Heart left ventricle (tissue), 13 donors: ENCODE data around the gene RPS6KA4.

ENCODE experiments used
- POLR2A ChIP-seq, 2 donors: fragments of 450-650 bp; IDR thresholded peaks; one replicate each; pipeline ENCODE4 v1.6.1; 2017; ENCODE audit warnings: antibody characterized with exemption in 2 of 2, mild to moderate bottlenecking in 2 of 2, moderate library complexity in 2 of 2
- TF ChIP-seq, protein P1 (sequence below), 12 donors: fragments of 200-600 bp; sonication (generic) in 4 of 12; IDR thresholded peaks; one replicate each; pipeline versions ENCODE4 v1.5.0 to v1.8.0; 2018 to 2022; ENCODE audit warnings: antibody characterized with exemption in 12 of 12, mild to moderate bottlenecking in 5 of 12
- donor health status: ischemic (EF 13 %, LVEDD 7.1; RV severe dilation, severe dysfunction).
- donor health status: DM: no; HTN: yes; CAD: no.
- donor health status: DM: no; HTN: no; CAD: no.
- donor health status: ischemic (EF 25% LVEDD 6.9; RV normal size, moderate dysfunction).
- donor health status: ischemic (EF 25% LVEDD 5.7; RV mildly dilated, moderate dysfunction).
- donor health status: ischemic (EF 35%, LVEDD 5.7; RV mildly dilated, moderate dysfunction).
- donor health status: nonischemic (EF 11% LVEDD 7.7; RV severe dilation, severe dysfunction).
- donor health status: DM: yes; HTN: yes; CAD: no.
- donor health status: PGD.
- donor health status: ischemic (EF 29% LVEDD 5.4; RV normal size, mild dysfunction).
- donor health status: nonischemic (EF 23%, LVEDD 6.1; RV moderate dilation, normal function).

DNA sequence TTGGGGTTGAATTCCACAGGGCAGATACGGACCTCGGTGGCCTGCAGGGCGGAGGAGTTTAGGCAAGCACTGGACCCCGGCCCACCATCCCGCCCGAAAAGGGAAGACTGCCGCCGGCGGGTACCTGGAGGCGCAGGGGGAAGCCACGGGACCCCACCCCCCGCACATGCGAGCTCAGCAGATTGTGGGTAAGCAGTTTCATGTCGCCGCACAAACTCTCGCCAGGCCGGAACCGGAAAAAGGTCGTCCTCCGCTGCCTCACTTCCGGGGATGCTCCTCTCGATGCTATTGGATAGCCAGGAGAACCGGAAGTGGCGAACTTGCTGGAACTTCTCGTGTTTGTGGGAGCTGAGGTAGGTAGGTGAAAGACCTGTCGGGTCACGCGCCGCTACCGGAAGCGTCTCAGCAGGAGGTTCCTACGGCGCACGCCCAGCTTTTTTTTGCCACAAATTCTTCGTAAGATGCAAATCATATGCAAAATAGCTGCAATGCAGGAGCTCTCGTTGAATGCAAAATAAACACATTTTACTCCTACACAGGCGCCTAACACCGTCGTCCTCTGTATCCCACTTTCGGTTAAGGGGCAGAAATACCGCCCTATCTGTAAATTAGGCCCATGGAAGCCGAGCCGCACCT lies 41.5 kb upstream of the RPS6KA4 start, which contains the start of gene TRMT112:
- TF ChIP-seq, protein P1, sequence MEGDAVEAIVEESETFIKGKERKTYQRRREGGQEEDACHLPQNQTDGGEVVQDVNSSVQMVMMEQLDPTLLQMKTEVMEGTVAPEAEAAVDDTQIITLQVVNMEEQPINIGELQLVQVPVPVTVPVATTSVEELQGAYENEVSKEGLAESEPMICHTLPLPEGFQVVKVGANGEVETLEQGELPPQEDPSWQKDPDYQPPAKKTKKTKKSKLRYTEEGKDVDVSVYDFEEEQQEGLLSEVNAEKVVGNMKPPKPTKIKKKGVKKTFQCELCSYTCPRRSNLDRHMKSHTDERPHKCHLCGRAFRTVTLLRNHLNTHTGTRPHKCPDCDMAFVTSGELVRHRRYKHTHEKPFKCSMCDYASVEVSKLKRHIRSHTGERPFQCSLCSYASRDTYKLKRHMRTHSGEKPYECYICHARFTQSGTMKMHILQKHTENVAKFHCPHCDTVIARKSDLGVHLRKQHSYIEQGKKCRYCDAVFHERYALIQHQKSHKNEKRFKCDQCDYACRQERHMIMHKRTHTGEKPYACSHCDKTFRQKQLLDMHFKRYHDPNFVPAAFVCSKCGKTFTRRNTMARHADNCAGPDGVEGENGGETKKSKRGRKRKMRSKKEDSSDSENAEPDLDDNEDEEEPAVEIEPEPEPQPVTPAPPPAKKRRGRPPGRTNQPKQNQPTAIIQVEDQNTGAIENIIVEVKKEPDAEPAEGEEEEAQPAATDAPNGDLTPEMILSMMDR (IDR thresholded peaks at IDR 0.05), result no peak
- peak in 1 of 2 donors; percentile 70 for TF ChIP-seq POLR2A (IDR thresholded peaks at IDR 0.05)
